ENCODE data around the gene GPR137C.

GPR137C gene, protein sequence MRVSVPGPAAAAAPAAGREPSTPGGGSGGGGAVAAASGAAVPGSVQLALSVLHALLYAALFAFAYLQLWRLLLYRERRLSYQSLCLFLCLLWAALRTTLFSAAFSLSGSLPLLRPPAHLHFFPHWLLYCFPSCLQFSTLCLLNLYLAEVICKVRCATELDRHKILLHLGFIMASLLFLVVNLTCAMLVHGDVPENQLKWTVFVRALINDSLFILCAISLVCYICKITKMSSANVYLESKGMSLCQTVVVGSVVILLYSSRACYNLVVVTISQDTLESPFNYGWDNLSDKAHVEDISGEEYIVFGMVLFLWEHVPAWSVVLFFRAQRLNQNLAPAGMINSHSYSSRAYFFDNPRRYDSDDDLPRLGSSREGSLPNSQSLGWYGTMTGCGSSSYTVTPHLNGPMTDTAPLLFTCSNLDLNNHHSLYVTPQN

DNA sequence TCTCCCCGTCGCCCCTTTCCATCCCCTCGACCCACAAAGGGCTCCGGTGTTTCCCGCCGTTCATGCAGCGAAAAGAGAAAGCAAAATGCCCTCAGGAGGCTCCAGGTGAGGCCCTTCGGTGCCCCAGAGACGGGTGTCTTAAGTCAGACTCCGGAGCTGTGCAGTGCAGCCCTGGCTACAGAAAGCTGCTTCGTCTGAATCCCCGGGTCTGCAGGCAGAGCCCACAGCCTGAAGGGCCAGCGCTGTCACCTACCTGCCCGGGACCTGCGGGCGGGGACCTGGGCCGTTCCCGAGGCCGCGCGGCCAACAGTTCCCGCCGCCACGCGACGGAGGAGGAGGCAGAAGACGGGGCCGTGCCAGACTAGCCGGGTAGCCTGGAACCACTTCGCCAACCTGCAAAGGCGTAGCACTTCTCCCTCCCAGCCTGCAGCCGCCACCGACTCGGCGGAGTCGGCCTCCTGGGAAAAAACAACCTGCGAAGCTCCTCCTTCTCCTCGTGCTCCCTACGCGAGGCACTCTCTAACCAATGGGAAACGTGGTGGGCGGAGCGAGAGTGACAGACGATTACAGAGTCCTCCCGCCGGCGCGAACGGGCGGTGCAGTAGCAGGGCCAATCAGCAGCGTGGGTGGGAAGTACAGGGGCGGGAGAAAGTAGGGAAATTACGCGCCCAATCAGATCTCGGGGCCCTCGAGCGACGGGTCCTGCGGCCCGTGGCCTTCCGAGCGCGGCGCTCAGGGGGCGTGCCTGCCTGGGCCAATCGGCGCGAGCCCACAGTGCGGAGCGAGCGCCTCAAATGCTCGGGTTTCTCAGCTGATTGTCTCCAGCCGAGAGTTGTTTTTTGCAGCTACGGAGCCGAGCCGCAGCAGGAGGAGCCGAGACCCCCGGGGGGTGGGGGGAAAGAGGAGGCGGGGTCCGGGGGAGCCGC is at the start of gene GPR137C, which contains the start of gene TXNDC16:
TSS of gene GPR137C (plus strand) at position 774 of the 926 bp plus-strand sequence. CDS start 312 bp downstream, outside the sequence.
TSS of gene TXNDC16 (minus strand) at position 443 of the 926 bp plus-strand sequence. CDS start 8,948 bp downstream, outside the sequence.
- peak; percentile 100 for DNase-seq

DNA sequence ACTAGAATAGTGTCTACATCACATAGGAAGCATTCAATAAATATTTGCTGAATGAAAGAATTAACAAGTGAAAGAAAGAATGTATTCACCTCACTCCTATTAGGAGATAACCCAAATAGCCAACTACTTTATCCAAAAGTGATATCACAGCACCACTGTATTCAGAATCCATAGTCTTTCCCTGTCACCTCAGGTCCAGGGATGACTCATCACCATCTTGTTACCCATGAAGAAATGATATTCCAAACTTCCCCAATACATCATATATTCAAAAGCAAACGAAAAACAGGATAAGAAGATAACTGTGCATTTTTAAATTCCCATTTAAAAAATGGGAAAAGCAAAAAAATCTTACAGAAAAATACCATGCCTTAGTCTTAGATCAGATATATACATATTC is 39.4 kb upstream of the GPR137C start:
- DNase-seq, result no peak

DNA sequence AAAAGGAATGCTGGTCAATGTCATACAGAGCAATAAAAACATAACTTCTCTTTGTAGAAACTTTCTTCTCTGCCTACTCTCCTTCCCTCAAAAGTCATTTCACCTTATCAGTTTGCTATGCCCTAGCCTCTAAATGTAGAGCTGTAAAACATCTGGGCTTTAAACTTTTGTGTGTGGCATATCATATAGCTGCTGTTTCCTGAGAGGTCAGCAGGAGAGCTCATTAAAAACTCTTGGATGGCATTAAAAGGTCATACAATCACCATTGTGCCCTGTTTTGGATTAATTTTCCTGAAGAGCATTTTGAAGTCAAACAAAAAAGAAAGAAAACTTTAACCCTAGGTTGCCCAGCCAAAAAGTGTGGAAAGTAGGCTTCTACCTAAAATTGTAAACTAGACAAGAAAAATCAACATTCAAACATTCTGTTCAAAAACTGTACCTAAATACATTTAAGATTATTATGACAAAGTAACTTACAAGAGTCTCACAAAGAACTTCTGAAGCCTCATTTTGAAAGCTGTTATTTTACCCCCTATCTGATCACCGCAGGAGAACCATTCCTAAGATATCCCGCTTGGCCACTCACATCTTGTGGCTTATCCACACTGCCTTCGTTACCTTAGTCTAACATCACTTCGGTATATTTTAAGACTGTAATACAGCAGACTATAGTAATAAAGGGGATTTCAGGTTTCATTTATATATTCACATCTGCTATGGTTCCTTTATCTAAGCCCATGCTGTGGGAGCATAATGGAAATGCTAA is 38.4 kb upstream of the GPR137C start:
- no peak for DNase-seq

DNA sequence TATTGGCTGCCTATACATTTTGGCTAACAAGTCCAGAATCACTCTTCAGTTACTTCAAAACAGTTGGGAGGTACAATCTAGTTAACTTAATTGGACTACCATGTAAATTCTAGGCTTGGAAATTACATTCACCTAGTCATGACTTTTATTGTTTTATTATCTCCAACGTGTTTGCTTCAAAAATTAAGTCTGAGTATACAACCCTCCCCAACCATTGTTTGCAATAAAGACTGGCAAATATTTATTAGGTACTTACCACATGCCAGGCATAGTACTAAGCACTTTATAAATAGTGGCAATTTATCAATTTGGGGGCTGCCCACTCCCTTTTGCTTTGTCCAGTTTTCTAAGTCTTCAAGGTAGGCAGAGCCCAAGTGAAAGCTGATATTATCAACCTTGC is 30.6 kb upstream of the GPR137C start:
- DNase-seq, result no peak

DNA sequence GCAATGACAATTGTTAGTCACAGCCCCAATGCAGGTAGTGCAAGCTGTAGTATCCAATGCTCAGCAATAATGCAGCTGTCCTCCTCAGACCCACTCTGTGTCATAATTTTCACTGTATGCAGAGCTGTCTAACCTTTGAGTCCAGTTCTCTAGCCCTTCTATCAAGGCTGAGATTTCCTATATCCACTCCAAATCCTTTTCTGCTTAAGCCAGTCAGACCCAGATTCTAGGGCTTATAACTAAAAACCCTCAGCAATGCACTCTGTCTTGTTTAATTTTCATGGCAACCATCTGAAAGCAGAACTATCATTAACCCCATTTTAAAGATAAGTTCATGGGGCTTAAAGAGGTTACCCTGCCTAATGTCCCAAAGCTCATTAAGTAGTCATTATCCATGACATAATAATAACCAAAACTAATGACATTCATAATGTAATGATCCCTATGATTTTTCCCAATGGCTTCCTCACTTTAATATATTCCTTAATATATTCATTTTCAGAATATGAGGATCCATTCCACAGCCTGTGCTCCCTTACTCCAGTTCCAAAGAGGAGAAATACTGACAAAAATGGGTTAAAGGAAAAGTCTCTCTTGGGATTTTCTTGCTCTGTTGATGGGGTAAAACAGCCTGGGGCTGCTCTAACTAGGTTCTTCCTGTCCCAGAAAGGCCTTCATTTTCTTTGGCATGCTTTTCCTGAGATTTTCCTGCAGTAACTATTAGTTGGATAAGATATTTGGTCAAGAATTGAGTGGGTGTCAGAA is 29.9 kb upstream of the GPR137C start:
- no peak for DNase-seq

DNA sequence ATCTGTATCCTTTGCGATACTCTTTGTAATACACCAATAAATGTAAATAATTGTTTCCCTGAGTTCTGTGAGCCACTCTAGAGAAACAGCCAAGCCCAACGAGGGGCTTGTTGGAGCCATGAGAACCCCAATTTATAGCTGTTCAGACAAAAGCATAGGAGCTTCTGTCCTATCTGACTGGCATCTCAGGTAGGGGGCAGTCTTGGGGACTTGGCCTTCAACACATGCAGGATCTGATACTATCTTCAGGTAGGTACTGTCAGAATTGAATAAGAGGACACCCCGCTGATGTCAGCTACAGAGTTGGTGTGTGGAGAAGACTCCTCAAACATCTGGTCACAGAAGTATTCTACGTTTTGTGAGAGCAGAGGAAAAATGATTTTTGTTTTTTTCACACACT is 25.6 kb upstream of the GPR137C start:
- no peak for DNase-seq

DNA sequence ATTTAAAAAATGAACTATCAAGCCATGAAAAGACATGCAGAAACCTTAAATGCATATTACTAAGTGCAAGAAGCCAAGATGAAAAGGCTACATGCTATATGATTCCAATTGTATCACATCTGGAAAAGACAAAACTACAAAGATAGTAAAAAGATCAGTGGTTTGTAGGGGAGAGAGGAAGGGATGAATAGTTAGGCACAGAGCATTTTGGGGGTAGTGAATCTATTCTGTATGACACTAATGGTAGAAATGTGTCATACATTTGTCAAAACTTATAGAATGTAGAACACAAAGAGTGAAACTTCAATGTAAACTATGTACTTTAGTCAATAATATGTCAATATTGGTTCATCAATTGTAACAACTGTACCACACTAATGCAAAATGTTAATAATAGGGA is 21.2 kb upstream of the GPR137C start:
- DNase-seq, result no peak

DNA sequence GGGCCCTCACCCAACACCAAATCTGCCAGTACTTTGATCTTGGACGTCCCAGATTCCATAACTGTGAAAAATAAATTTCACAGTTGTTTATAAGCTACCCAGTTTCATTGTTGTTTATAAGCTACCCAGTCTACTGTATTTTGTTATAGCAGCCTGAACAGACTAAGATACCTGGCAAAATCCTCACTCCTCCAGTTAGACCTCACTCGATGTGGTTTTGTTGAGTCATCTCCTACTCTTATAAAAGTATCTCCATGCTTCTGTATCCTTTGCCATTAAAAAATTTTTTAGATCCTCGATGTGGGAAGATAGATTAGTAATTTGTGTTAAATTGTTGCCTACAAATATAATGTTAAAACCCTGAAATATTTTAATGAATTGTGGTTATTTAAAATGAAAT is 16.4 kb upstream of the GPR137C start:
- DNase-seq, result no peak

DNA sequence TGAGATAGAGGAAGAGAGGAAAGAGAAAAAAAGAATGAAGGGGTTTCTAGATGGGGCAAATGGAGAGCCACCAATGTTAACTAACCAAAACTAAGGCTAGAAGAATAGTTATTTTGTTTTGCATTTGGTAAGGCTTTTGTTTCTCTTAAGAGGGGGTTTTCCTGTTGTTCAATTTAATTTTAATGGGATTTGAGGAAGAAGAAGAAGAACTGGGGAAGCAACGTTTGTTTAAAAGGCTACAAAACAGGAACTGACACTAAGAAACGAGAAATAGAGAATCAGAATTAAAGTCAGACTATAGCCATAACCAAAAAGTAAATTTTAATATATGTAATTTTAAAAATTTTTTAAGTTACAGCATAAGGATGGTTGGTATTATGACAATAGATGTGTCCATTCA is 14.0 kb upstream of the GPR137C start:
- no peak for DNase-seq

DNA sequence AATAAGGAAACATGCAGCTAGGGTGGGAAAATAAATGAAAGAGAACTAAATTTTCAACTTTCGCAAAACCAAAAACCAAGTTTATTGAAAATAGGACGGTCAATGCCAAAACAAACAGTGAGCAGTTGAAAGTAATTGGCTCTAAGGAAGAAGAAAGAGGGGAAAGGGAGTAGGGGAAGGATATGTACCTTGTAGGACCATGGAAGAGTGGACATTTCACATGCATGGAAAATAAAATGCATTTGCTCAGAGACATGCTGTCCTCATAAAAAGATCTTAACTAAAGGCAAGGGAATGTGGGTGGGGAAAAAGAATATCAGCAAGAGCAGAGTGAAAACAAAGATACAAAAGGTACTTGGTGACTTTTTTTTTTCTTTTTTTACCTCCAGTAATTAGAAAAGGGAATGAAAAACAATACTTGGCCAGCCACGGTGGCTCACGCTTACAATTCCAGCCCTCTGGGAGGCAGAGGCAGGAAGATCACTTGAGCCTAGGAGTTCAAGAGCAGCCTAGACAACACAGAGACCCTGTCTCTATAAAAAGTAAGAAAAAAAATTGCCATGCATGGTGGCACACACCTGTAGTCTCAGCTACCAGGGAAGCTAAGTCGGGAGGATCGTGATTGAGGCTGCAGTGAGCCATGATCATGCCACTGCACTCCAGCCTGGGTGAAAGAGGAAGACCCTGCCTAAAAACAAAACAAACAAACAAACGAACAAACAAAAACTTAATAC is 6.9 kb upstream of the GPR137C start:
- no peak for DNase-seq

DNA sequence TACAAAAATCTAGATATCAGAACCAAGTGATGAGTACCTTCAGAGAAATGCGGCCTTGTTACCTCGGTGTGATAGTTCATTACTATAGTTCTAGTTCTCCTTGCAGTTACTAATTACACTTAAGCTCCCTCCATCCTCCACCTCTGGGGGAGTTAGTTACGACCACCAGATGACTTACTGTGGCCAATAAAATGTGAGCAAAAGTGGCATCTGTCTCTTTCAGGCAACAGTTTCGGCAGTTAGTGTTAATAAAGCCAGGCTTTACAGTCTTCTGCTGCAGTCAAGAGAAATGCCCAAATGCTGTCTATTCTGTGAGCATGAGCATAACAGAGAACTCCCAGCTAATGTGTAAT is 6.3 kb upstream of the GPR137C start:
- DNase-seq, result no peak

DNA sequence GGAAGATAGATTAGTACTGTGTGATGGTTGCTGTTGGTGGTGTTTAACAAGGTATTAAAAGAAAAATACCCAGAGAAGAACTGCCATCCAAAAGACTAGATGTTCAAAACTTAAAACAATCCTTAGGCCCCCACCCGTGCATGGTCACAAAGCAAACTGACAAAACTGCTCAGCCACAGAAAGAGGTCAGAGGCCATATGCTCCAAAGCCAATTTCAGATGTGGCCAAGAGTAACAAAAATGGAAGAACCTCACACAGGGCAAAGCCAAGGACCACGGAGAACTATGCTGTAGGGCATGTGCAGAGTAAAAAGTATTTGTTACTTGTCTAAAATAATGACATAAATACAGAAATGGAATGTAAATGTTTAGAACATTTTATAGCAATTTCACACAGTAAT is 5.6 kb upstream of the GPR137C start:
- no peak for DNase-seq

DNA sequence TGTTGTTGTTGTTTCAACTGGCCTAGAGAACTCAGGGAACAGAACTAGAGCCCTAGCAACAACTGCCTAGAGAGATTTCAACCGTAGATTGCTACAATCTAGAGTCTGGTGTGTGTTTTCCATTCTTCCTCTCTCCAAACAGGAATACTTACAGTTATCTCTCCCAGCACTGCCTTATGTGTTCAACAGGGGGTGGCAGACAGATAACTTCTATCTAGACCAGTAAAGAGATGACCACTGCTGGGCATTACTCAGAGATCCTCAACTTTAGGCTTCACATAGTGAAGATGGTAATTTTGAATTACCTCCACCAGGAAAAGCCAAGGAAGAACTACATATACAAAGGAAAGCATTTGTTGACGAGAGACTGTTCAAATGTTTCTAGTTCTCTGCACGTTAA is 5.1 kb upstream of the GPR137C start:
- DNase-seq, result no peak

DNA sequence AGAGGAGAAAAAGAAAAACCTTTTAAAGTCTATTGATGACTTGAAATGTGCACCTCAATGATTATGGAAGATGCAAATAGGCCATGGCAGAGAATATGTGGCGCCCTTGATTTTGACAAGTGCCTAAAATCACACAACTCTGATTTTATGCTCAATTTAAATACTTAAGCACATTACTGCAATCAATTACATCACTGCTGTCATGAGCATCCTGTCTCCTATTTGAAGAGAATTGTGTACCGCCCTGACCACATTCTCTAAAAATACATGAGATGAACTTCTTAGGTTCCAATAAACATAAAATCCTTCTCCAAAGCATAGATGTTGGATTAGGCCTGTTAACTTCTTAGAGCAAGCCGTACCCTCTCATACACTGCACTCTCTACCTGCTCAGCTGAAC is 2.0 kb upstream of the GPR137C start:
- no peak for DNase-seq

DNA sequence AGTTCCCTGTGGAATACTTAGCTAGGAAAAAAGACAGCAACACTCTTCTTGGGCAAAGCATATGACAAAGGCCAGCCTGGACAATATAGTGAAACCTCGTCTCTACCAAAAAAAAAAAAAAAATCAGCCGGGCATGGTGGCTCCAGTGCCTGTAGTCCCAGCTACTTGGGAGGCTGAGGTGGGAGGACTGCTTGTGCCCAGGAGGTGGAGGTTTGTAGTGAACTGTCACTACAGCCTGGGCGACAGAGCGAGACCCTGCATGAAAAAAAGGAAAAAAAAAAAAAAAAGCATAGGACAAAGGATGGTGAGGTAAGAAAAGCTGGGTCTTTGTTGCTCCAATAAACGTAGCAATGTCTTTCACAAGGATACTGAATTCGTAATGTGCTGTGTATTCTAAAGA is 1.4 kb upstream of the GPR137C start:
- no peak for DNase-seq

DNA sequence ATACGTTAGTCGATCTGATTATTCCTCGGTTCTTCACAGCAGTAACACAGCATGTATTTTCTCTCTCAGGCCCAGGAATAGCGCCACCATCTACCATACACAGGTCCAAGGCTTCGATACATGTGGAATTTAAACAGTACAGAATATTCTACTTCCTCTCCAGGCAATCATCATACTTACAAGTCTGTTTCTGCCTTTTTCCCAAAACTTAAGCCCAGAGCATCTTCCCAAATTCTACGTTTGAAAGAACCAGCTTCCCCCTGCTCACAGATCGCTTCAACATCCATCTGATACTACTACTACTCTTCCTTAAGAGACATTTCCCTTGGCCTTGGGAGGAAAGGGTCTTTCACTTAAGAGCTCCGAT is 957 bp upstream of the GPR137C start:
- DNase-seq, result no peak

DNA sequence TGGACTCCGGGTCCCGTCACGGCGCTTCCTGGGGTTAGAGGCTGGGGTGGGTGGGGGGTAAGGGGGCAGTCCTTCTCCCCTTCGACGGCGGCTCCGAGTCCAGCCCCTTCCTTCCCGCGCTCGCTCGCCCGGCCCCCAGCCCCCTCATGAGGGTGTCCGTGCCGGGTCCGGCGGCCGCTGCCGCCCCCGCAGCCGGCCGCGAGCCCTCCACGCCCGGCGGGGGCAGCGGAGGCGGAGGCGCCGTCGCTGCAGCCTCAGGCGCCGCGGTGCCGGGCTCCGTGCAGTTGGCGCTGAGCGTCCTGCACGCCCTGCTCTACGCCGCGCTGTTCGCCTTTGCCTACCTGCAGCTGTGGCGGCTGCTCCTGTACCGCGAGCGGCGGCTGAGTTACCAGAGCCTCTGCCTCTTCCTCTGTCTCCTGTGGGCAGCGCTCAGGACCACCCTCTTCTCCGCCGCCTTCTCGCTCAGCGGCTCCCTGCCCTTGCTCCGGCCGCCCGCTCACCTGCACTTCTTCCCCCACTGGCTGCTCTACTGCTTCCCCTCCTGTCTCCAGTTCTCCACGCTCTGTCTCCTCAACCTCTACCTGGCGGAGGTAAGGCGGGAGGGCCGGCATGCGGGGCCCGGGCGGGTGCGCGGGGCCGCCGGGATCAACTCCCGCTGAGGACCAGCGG is 500 bp downstream of the GPR137C start:
- peak; percentile 46 for DNase-seq

DNA sequence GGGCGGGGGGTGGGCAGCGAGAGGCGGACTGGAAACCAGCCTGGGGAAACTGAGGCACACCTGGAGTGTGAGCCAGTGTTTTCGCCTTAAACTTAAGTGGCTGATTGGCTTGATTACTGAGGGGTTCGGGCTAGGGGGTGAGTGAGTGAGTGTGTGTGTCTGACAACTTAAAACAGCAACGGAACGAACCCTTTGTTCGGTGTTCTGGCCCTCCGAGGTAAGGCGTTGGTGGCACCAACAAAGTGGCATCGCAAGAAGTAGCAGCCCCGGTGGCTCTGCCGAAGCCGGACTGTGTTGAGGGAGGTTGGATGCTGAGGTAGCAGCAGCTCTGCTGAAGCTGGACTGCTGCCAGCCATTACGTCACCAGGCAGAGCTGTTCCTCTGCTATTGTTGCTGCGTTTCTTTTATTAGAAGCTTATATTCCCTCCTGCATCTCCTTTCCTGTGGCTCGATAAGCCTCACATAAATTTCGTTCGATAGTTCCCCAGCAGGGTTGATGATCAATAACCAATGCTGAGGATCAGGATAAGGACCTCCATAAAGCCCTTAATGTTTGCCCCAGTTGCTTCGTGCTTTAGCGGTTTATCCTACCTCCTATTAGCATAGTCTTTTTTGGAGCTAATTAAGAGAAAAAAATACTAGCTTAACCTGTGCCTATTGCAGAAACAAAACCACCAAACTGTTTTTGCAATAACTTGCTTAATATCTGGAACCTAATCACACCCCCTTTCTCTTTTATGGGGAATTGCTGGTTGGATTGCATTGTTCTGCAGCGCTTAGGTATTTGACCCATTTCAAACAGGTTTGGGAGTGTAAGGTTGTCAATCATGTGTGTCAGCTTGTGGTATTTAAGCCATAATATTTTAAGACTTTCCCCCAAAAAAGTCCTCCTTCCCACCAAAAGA is 1.3 kb downstream of the GPR137C start:
- DNase-seq, result peak; percentile 75

DNA sequence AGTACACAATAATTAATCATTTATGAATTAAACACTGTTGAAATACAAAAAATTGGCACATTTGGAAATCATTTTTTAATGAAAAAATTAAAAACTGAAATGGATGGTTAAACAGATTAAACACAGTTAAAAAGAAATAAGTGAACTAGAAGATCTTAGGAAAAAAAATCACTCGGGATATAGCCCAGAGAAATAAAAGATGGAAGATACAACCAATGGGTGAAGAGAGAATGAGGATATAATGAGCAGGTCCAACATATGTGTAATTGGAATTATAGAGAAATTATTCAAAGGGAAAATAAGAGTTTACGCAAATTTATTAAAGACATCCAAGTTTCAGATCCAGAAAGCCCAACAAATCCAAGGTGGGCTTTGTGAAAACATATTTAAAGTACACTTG is 6.1 kb downstream of the GPR137C start:
- no peak for DNase-seq

DNA sequence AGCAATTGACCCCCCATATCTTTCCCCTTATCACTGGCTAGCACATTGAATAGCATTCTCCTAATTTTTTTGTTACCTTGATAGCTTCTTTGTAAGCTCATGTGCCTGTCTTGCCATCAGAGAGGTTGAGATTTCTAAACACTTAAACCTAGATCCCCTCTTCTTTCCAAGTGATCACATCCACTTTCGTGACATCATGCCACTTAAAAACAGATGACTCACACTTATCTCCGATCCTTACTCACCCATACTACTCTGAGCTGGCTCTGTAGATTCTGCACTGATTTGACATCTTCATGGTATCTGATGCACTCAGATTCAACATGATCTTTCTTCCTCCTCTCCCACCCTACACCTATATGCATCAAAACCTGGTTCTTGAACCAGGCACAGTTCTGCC is 10.5 kb downstream of the GPR137C start:
- DNase-seq, result no peak

Measured in stimulated activated naive CD4-positive, alpha-beta T cell treated with Interleukin-2 at 50 U/mL for 16 hours (primary cell).